G401 (cell line): Measurements from ENCODE around the gene ALG5. TPM values are rescaled to one million over a fixed set of nuclear protein-coding genes. Genes with fewer than 3 reads are reported as not detected.

Experiments
- total RNA-seq: library from RNA; depleted of rRNA; stranded (reverse); fragments of >200 nt; shearing (Covaris generic); gene quantifications from 2 replicates; pipeline ENCODE4 v1.2.3, GENCODE V29; 2014; rRNA removed

Gene ALG5
- total RNA-seq, 1 experiment from 2014 or later, result 14.7 TPM

Other genes starting within 250 kb of the ALG5 start
- gene RFXAP, start 180.1 kb downstream of the ALG5 start, total RNA-seq, result 11.6 and 12.6 TPM in 2 replicates
- gene SMAD9, start 79.1 kb downstream of the ALG5 start, total RNA-seq, result 22.3 and 29.2 TPM in 2 replicates
- 80.3 and 81.7 TPM in 2 replicates for gene EXOSC8, start 1.4 kb upstream of the ALG5 start, total RNA-seq
- gene SUPT20H, start 60.3 kb upstream of the ALG5 start, total RNA-seq, result 45.2 and 72.7 TPM in 2 replicates
- gene CSNK1A1L, start 106.3 kb upstream of the ALG5 start, total RNA-seq, result not detected in 2 replicates